Measurements from ENCODE around the gene SV2B.

SV2B gene

DNA sequence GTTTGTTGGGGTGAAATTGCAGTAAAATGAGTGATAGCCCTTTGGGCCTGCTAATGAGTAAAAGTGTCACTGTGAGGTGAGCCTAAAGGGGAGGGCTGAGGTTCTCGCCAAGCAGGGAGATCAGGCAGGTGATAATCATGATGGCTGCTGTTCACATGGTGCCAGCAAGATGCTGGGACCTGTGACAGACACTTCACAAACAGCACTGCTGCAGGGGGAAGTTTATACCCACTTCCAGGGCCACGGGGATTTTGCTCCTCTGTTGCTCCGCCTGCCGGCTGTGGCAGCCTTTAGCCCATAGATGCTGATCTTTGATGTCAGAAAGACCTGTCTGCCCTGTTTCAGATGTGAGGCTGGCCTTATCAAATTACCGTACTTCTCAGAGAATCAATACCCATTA is 96.7 kb downstream of the SV2B start:
- no peak for DNase-seq

DNA sequence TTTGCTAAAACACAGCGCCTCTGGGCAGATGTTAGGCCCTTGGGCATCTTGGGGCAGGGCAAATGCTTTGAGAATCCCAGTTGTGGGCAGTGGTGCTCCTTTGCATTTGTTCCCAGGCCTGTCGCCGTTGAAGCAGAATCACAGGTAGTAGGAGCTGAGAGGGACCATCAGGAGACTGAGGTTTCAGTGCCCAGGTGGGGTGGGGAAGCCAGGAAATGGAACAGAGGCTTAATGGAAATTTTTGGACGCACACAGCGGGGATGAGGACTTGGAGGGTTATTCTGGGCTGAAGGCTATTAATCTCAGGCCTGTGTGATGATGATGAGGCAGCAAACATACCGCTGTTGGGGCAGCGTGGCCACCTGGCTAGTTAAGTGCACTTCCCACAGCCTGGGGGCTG is 99.5 kb downstream of the SV2B start:
- DNase-seq: no peak

DNA sequence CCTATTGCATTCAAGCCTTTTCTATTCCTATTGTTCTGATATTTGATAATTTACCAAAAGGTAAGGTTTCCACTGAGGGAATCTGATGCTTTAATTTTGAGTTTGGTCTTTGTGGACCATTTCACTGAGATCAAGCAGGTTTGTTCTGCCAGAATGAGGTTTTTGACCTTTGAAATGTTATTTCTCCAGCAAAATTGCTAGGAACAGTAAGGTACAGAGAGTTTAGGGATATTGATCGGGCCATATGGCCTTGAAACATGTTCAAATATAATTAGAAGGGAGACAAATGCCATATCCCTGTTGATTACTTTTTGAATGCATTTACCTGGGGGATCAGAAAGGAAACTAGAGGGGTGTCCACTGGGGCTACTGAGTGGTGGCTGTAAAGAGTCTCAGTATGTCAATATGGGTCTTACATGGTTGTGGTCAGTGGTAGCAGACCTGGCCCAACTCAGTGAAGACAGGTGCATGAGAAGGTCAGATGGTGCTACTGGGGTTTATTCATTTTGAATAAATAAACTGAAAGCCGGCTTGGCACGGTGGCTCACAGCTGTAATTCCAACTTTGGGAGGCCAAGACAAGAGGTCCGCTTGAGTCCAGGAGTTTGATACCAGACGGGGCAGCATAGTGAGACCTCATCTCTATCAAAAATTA is 100.2 kb downstream of the SV2B start:
- no peak for DNase-seq

DNA sequence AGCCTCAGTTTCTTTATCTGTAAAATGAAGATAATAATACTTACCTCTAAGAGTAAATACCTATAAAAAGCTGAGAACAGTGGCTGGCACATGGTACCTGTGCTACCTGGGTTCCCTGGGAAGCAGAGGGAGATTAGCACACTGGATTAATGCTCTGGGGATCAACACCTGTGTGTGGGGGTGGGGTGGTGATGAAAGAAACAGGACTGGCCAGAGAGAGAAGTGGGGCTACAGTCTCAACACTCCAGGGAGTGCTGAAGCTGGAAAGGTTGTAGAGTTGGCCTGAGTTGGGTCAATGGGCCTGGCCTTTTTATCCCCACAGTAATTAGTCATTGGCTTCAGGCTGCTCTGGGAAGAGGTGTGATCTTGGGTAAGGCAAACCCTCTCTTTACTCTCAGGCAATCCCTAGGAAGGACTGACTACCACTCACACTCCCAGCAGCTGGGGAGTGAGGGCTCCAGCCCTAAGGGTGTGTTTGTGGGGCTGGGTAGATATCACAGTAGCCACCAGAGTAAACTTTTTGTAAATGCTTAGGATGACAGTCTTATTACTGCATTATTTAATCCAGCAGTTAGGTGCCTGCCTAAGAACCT is 102.5 kb downstream of the SV2B start:
- no peak for DNase-seq

DNA sequence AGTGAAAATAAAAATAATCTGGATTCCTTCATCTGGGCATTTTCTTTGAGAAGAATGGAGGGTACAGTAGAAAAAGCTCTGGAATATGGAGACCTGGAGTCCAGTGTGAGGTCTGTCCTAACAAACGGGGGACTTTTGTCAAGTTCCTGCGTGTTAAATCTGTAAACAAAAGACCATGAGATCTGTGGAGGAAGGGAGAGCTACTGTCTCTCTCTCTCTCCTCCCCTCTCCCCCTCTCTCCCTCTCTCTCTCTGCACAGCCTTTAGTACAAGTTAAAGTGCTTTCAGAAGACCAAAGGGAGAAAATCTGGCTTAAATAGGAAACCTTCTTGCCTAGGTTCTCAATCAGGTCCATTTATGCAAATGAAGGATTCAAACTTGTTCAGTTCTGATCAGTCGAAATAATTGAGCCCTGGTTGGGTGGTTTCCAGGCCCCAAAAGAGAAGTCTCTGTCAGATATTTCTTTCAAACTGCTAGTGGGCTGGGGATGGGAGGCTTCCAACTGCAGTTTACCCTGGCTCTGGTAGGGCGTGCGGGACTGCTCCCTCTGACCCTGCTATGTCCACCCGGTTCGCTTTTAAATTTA is 103.7 kb downstream of the SV2B start:
- no peak for DNase-seq

DNA sequence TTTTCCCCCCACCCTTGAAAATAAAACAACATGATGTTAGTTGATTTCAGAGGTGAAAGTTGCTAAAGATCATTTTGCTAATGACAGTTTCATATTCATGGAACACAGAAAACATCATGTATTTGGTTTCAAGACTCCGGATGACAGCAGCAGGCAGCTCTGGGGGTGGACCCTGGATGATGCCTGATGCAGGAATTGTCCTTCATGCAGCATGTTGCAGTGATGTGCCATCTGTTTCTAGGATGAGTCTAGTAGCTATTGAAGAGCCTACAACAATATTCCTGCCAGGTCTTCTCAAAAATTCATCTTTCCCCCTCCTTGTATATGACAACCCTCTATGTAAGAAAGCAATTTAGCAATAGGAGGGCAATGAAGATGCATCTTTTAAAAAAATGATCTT is 108.3 kb downstream of the SV2B start:
- no peak for DNase-seq

DNA sequence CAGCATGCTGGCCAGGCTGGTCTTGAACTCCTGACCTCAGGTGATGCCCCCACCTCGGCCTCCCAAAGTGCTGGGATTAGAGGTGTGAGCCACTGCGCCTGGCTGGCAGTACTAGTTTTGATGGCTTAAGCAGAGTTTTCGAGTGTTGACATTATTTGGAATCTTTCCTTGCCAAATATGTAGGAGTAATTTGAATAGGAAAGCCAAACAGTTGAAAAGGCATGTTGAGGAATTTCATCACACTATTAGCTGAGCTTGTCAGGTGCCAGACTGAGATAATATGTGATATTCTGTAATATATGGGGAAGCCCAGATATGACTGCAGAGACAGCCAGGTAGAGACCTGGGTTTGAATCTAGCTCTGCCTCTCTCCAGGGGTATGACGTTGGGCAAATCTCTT is 109.3 kb downstream of the SV2B start:
- DNase-seq: no peak

DNA sequence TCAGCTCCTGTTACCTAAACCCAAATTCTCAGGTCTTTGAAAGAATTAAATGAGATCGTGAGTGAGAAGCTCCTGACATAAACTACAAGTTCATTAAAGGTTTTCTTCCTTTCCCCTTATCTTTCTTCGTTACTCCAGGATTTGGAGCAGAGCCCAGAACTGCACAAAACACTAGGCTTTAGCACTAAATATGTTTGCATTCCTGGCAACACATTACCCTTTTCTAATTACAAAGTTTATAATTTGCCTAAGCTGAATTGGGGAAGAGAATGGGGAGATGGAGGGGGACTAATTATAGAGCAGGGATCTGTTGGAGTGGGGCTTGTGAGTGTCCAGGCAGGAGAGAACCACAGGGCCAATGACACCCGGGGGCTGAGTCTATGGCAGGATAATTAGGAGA is 109.7 kb downstream of the SV2B start:
- DNase-seq: no peak

DNA sequence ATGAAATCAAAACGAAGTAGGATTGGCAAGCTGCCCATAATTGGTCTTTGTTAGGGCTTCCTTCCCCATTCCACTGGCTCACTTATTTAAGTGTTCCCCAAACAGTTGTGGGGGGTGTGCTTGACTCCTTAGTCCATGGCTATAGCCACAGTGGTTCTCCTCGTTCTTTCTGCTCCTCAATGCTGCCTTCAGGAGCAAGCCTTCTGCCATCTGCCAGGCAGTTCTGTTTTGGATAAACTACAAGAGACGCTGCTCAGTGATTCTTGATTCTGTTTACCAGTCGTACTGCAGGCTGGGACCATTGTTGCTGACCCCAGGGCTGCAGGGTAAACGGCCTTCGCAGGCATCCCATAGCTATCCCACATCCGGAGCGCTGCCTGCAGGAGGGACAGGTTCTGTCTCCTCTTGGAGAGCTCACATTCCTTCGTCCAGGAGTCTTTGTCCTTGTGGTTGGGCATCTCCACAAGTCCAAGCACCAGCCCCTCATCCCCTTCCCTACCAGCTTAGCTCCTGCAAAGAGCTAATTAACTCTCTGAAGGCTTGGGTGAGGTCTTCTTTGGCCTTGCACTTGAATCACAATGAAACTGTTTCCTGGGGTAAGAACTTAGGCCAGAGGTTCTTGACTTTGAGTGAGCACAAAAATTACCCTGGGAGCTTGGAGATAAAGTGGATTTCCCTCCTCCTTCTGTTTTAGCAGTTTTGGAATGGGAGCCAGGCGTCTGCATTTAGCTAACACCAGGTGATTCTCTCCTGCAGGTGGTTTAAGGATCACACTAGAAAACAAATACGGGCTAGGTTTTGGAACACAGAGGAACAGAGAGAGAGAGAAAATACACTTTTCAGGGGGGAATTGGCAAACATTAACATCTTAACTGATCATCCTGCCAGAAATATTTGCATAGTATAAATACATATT is 114.9 kb downstream of the SV2B start:
- no peak for DNase-seq

DNA sequence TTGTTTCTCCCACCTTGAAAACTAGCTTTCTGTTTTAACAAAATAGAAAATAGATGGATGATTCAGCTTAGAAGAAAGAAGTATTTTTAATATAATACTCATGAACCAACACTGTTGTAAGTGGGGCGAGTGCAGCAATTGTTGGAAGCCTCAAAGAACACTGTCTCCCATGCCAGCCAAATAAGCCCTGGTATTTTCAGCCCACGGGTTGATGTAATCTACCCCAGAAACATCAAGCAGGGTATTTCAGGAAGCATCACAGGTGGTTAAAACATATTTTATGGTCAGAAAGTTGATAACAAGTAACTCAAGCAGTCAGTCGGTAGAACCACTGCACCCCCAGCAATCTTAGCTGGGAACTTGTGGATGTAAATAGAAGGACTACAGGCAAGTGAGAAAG is 115.9 kb downstream of the SV2B start:
- DNase-seq: no peak

DNA sequence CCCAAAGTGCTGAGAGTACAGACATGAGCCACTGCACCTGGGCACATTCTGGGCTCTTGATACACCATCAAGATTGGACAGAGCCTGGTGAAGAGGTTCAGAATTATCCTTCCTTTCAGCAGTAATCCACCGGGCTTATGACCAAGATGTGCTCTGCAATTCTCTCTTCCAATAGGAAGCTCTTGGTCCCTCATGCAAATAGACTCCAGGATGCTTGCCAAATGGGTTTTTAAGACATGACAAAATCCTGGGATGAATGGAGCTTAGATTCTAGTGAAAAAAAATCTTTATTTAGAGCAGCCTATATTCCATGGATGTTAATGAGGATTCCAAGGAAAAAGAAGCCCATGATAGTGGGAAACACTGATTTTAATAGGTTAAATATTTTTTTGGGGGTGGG is 119.1 kb downstream of the SV2B start:
- DNase-seq: no peak

DNA sequence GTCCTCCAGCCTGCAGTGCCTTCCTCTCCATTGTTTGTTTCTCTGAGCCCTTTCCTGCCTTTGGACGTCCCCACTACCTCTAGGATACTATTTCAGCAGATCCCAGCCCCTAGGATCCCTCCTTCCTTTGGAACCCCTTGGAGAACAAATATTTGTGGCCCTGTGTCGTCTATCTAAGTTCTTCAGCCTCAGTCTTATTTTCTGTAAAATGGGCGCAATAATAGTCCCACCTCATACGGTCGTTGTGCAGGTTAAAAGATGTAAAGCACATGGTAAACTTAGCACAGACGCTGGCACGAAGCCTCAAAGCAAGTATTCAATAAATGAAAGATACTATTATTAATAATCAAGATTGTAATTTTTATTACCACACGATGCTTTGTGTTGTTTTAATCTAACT is 122.0 kb downstream of the SV2B start:
- no peak for DNase-seq

DNA sequence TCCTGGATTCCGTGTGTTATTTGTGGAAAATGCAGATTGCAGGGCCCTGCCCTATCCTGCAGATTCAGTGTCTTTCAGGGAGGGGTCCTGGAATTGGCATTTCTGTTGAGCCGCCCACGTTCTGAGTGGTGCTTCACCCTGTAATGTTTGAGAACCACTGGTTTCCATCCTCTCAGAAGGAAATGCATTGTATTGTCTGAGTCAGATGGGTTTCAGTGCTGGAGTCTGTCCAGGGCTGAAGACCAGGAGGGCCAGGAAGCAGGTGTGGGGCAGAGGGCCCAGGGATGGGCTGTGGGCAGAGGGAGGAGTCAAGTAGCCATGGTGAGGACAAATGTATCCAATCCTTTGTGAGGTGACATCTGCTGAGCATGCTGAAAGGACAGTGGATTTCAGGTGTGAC is 123.8 kb downstream of the SV2B start:
- no peak for DNase-seq

DNA sequence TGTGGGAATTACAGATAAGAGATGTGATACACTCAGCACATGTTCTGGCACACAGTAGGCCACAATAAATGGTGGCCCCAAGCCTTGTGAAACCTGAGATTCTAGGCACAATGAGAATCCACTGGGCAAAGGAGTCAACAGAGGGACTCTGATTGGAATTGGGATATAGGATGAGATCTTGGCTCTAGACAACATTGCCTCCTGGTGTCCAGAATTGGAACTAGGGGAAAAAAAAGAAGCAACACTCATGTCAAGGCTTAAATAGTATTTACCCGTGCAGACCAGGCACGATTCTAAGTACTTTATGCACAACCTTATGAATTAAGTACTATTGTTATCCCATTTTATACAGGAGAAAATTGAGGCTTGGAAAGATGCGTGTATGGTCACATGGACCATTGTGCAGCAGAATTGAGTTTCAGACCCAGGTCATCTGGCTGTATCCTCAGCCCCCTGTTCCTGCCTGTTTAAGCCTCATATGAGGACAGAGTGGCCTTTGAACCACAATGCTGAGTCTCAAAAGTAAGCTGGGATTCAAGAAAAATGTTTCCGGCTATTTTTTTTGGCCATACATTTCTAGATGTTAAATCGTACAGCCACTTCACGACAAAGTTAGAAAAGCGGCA is 124.8 kb downstream of the SV2B start:
- no peak for DNase-seq

DNA sequence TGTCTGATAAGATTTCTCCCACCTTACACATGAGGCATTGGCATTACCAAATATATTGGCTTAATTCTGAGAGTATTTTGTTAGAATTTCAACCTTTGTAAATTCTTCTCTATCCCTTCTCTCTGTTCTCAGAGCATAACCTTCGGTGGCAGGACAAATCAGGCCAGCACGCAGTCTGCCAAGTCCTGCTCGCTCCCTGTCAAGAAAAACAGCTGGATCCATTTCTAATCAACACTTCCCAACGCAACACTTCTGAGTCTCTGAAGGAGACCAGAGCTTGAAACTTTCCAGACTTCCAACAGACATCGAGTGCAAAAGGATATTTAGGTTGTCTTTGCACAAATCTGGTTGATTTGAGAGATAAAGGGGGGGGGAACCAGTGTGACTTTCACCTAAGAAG is 125.7 kb downstream of the SV2B start:
- no peak for DNase-seq

DNA sequence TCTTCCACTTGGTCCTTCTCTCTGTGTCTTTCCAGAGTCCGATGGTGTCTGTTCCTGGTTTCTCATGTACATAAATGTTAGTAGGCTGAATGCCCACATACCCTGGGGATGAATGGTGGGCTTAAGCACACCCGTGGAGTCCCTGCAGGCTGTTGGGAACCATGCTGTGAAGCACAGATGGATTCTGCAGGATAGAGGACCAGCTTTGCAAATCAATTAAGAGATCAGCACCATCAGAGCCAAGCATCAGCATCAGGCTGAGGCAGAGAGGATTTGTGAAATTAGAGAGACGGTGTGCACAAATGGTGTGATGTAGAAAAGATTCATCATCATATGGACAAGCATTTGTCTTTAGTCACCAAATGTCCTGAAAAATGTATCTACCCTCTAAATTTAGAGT is 127.1 kb downstream of the SV2B start:
- no peak for DNase-seq

DNA sequence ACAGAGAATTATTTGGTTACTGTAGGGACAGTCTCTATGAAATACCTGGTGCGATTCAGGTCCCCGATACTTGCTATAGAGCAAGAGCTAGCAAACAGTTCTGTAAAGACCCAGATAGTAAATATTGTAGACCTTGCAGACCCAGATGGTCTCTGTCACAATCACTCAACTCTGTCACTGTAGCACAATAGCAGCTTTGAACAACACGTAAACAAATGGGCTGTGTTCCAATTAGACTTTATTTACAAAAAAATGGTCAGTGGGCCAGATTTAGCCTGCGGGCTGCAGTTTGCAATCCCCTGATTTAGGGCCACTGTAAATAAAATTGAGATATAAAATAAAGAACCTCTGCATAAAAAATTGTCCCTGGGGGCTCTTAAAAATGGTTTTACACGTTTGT is 127.7 kb downstream of the SV2B start:
- no peak for DNase-seq

DNA sequence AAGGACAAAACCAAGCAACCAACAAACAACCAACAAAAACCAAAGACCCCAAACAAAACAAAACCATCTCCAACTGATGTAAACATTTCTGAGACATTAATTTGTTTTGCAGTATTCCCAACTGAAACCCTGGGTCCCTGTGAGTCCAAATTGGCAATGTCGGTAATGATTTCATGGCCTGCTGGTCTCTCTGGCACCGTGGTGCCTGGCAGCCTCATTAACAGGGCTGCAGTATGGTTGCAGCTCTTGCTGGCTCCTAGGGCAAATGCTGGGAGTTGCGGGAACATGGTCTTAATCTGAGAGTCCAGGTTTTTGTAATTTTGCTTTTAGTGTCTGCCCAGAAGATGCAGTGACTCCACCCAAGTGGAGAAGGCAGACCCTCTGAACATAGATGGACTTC is 128.3 kb downstream of the SV2B start:
- DNase-seq: no peak

DNA sequence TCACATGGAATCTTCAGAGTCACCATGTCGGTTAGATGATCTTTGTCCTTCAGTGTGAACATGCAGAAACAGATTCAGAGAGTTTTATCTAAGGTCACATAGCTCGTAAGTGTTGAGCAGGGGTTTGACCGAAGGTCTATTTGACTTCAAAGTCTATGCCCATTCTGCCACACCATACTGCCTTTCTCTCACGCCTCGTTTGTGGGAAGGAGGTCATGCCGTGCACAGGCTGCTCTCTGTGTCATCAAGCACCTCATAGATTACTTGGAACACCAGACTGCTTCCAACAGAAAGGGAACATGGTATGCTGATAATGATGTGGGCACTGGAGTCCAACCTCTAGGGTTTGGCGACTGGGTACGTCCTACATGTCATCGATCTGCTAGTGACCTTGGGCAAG is 128.8 kb downstream of the SV2B start:
- DNase-seq: no peak

DNA sequence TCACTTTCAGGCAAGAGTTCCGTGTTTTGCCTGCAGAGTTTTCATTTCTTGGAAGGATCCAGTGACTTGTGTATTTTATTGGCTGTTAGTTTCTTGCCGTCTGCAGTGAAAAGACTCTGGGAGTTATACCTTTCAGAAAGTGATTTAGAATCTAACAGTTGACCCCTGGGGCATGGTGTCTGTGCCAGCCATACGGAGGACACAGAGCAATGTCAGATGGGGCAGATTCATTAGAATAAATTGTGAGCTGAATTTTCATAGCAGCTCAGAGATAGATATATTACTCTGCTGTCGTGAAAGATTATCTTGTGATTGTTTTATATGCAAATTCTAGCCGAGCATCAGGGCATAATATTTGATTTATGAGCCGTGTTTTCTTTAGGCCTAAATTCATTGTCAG is 131.6 kb downstream of the SV2B start:
- DNase-seq: no peak

DNA sequence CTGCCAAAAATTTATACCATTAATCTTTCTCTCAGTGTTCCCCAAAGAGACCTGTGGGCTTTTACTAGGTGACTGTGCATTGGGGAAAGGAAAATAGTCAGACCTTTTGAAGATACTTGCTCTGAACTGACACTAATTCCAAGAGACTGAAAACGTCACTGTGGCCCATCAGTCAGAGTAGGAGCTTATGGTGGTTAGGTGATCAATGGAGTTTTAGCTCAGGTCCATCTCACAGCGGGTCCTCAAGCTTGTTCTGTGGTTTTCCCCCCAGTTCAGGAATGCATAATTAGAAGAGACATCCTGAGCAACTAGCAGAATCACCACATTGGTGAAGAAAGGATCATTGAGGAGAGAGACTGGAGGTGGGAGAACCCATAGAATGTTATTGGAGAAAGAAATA is 134.7 kb downstream of the SV2B start:
- no peak for DNase-seq

DNA sequence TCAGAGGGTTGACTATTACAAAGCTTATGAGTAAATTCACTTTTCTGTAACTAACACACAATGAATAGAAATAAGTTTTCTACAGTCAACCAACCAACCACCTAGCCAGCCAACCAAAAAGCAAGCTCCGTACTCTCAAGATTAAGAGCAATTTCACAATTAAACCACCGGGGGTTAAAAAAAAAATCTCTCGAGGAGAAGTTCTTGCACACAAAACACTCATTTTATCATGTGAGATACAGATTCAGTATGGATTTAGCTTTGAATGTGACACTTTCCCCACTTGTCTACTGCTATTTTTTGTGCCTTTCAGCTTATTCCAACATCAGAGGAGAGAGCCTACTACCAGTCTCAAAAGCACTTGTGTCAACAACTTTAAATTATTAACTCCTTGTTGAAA is 135.3 kb downstream of the SV2B start:
- DNase-seq: no peak

DNA sequence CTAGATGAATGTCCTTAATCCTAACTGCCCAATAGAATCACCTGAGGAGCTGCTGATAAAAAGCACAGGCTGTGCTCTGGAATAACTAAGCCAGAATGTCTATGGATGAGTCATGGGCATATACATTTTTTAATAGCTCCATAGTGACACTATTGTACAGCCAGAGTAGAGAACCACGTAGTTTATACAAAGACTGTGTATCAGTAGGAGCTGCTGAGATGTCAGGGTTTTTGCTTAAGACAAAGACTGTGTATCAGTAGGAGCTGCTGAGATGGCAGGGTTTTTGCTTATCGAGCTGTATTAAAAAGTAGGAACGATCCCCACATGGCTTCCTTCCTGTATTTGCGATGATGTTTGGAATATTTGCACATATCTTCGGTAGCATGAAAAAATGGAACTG is 137.4 kb downstream of the SV2B start:
- no peak for DNase-seq

Data from right hindlimb (tissue), 1 donor.